H1 (cell line): ENCODE results near the gene TBRG4. TPM values are rescaled to one million over a fixed set of nuclear protein-coding genes. Genes with fewer than 3 reads are reported as not detected.

Experiments
- CTCF ChIA-PET: fragments of 300-600 bp; sonication (Branson Sonifier 250); formaldehyde crosslinking; loops from one replicate; lab custom pipeline; 2021; ENCODE audit not compliant: partially characterized antibody; lab: Charles Lee
- POLR2A ChIA-PET: fragments of 300-600 bp; sonication (Branson Sonifier 250); formaldehyde crosslinking; loops from one replicate; lab custom pipeline; 2021; ENCODE audit warnings: inconsistent platforms; ENCODE audit not compliant: partially characterized antibody; lab: Charles Lee
- DNase-seq, 2 experiments: peaks; one replicate each; pipeline versions ENCODE4 v3.0.0 to v3.0.0-alpha.2; 2010 to 2022; ENCODE audit warnings: low spot score in 2 of 2, low read depth in 1 of 2, mixed read lengths in 1 of 2
- FAIRE-seq: peaks from 2 replicates; lab custom pipeline; 2011; peaks lifted over from hg19 to GRCh38; lab: Jason Lieb, UNC
- H2AFZ ChIP-seq: 2 replicates; pipeline ENCODE4 v1.8.1; 2012; ENCODE audit warnings: low read length, inconsistent platforms
- H2AK5ac ChIP-seq: 2 replicates; pipeline ENCODE4 v1.6.1; 2013; ENCODE audit warnings: low read depth, low read length
- H2BK120ac ChIP-seq: replicated peaks from 2 replicates; pipeline ENCODE3; 2013; ENCODE audit warnings: low read depth, low read length, inconsistent platforms
- H2BK12ac ChIP-seq: 2 replicates; pipeline ENCODE4 v1.6.1; 2013; ENCODE audit warnings: low read depth, low read length
- H2BK15ac ChIP-seq: 2 replicates; pipeline ENCODE4 v1.6.1; 2013; ENCODE audit warnings: low read length
- H2BK20ac ChIP-seq: 2 replicates; pipeline ENCODE4 v1.6.1; 2013; ENCODE audit warnings: low read length
- H2BK5ac ChIP-seq: 2 replicates; pipeline ENCODE4 v1.6.1; 2013; ENCODE audit warnings: low read depth, low read length
- H3K14ac ChIP-seq: 2 replicates; pipeline ENCODE4 v1.6.1; 2013; ENCODE audit warnings: inconsistent platforms; ENCODE audit not compliant: insufficient read length
- H3K18ac ChIP-seq: 2 replicates; pipeline ENCODE4 v1.6.1; 2013; ENCODE audit warnings: low read length; ENCODE audit errors: extremely low read depth
- H3K23ac ChIP-seq: 2 replicates; pipeline ENCODE4 v1.6.1; 2013; ENCODE audit warnings: inconsistent platforms; ENCODE audit not compliant: insufficient read length
- H3K23me2 ChIP-seq: 2 replicates; pipeline ENCODE4 v1.6.1; 2013; ENCODE audit warnings: low read depth, low read length
- H3K27ac ChIP-seq: 2 replicates; pipeline ENCODE4 v1.6.1; 2011; ENCODE audit warnings: low read depth, low read length, inconsistent platforms
- H3K27me3 ChIP-seq, 4 experiments: replicated peaks in 1 of 4; 1 replicate in 1 of 4; 2 replicates in 3 of 4; pipeline versions ENCODE4 v1.6.1 to v1.8.1; 2011 to 2013; ENCODE audit warnings: low read length in 3 of 4, mild to moderate bottlenecking in 3 of 4, inconsistent platforms in 2 of 4, mixed read lengths in 2 of 4, moderate library complexity in 1 of 4; ENCODE audit not compliant: control insufficient read depth in 3 of 4, insufficient read depth in 3 of 4; ENCODE audit errors: extremely low read depth in 1 of 4
- H3K36me3 ChIP-seq, 4 experiments: 2 replicates each; pipeline versions ENCODE4 v1.6.1 to v1.8.1; 2011 to 2013; ENCODE audit warnings: mild to moderate bottlenecking in 4 of 4, low read length in 3 of 4, moderate library complexity in 2 of 4, control low read depth in 1 of 4, inconsistent platforms in 1 of 4; ENCODE audit not compliant: insufficient read depth in 4 of 4, control insufficient read depth in 2 of 4
- H3K4ac ChIP-seq: replicated peaks from 2 replicates; pipeline ENCODE3; 2013; ENCODE audit warnings: low read length, low read depth, mixed read lengths, inconsistent platforms; ENCODE audit not compliant: insufficient read length
- H3K4me1 ChIP-seq, 4 experiments: replicated peaks in 1 of 4; 1 replicate in 1 of 4; 2 replicates in 3 of 4; pipeline versions ENCODE4 v1.6.1 to v1.8.1; 2011 to 2013; ENCODE audit warnings: low read length in 3 of 4, inconsistent platforms in 2 of 4, mixed read lengths in 1 of 4; ENCODE audit not compliant: insufficient read depth in 4 of 4, control insufficient read depth in 3 of 4
- H3K4me2 ChIP-seq, 2 experiments: 2 replicates each; pipeline versions ENCODE4 v1.6.1 to v1.8.1; 2011 to 2013; ENCODE audit warnings: low read depth in 2 of 2, low read length in 2 of 2, control low read depth in 1 of 2, inconsistent platforms in 1 of 2, mild to moderate bottlenecking in 1 of 2; ENCODE audit not compliant: insufficient read depth in 1 of 2
- H3K4me3 ChIP-seq, 4 experiments: fragments of 200-600, 300-600 bp in 1 of 4; sonication (generic), shearing (Covaris generic), sonication (Bioruptor Twin) in 1 of 4; 2 replicates each; pipeline versions ENCODE4 v1.5.1 to v1.8.1; 2011 to 2016; ENCODE audit warnings: low read length in 4 of 4, low read depth in 3 of 4, control low read depth in 2 of 4, inconsistent platforms in 2 of 4, mild to moderate bottlenecking in 2 of 4, mixed read lengths in 1 of 4, moderate library complexity in 1 of 4; ENCODE audit not compliant: insufficient read depth in 2 of 4; ENCODE audit errors: extremely low read depth in 1 of 4
- H3K56ac ChIP-seq: replicated peaks from 2 replicates; pipeline ENCODE3; 2013; ENCODE audit warnings: low read depth, mild to moderate bottlenecking, mixed read lengths, low read length, inconsistent platforms; ENCODE audit not compliant: insufficient read length
- H3K79me1 ChIP-seq: 2 replicates; pipeline ENCODE4 v1.6.1; 2013; ENCODE audit warnings: low read depth, low read length, control low read depth
- H3K79me2 ChIP-seq, 2 experiments: 2 replicates each; pipeline versions ENCODE4 v1.6.1 to v1.8.1; 2012 to 2013; ENCODE audit warnings: low read length in 2 of 2, mild to moderate bottlenecking in 2 of 2, inconsistent platforms in 1 of 2; ENCODE audit not compliant: insufficient read depth in 2 of 2, control insufficient read depth in 1 of 2
- H3K9ac ChIP-seq, 4 experiments: replicated peaks in 1 of 4; 1 replicate in 1 of 4; 2 replicates in 3 of 4; pipeline versions ENCODE4 v1.6.1 to v1.8.1; 2011 to 2013; ENCODE audit warnings: low read depth in 3 of 4, low read length in 3 of 4, control low read depth in 2 of 4, mild to moderate bottlenecking in 2 of 4, moderate library complexity in 2 of 4, inconsistent platforms in 1 of 4; ENCODE audit errors: extremely low read depth in 1 of 4
- H3K9me3 ChIP-seq, 2 experiments: 2 replicates each; pipeline versions ENCODE4 v1.6.1 to v1.8.1; 2012 to 2013; ENCODE audit warnings: mild to moderate bottlenecking in 2 of 2, moderate library complexity in 2 of 2, control low read depth in 1 of 2, inconsistent platforms in 1 of 2, low read depth in 1 of 2, low read length in 1 of 2, mixed read lengths in 1 of 2; ENCODE audit not compliant: insufficient read depth in 2 of 2
- H4K20me1 ChIP-seq, 2 experiments: replicated peaks in 1 of 2; 2 replicates each; pipeline versions ENCODE3 to v1.8.1; 2011 to 2013; ENCODE audit warnings: inconsistent platforms in 2 of 2, low read length in 2 of 2, mild to moderate bottlenecking in 1 of 2; ENCODE audit not compliant: insufficient read depth in 2 of 2, control insufficient read depth in 1 of 2
- H4K5ac ChIP-seq: 2 replicates; pipeline ENCODE4 v1.6.1; 2013; ENCODE audit warnings: low read length, low read depth, mixed read lengths, inconsistent platforms; ENCODE audit not compliant: insufficient read length
- H4K8ac ChIP-seq: 2 replicates; pipeline ENCODE4 v1.8.0; 2013; ENCODE audit warnings: mild to moderate bottlenecking, moderate library complexity, low read length, inconsistent platforms; ENCODE audit not compliant: insufficient read depth; ENCODE audit errors: extremely low read depth
- H4K91ac ChIP-seq: replicated peaks from 2 replicates; pipeline ENCODE3; 2013; ENCODE audit warnings: low read length, mixed read lengths, inconsistent platforms; ENCODE audit not compliant: insufficient read length
- ATF3 ChIP-seq: IDR thresholded peaks from 2 replicates; pipeline ENCODE4 v1.6.1; 2011; ENCODE audit warnings: low read depth, mild to moderate bottlenecking, low read length; ENCODE audit not compliant: insufficient read depth
- POLR2A ChIP-seq, 2 experiments: IDR thresholded peaks; 1 replicate in 1 of 2; 2 replicates in 1 of 2; pipeline ENCODE4 v1.6.1; 2011; ENCODE audit warnings: low read depth in 2 of 2, low read length in 2 of 2, mild to moderate bottlenecking in 2 of 2; ENCODE audit errors: control extremely low read depth in 1 of 2
- SP4 ChIP-seq: IDR thresholded peaks from 2 replicates; pipeline ENCODE4 v1.6.1; 2012; ENCODE audit warnings: low read length, inconsistent platforms
- TBP ChIP-seq: IDR thresholded peaks from 2 replicates; pipeline ENCODE4 v1.6.1; 2011; ENCODE audit warnings: low read depth, low read length, improper control_type of control experiment
- USF2 ChIP-seq: IDR thresholded peaks from 2 replicates; pipeline ENCODE4 v1.6.1; 2011; ENCODE audit warnings: low read length, improper control_type of control experiment
- ZNF274 ChIP-seq: IDR thresholded peaks from 2 replicates; pipeline ENCODE4 v1.7.0; 2012; ENCODE audit warnings: low read length, borderline replicate concordance; ENCODE audit errors: extremely low read depth
- WGBS, 2 experiments: shearing (Covaris generic) in 1 of 2; methylation state at CpG; one replicate each; pipeline versions ENCODE4 v1.1.6 to v1.1.7; 2013 to 2015; ENCODE audit warnings: low lambda C conversion rate in 2 of 2, mixed read lengths in 2 of 2, inconsistent platforms in 1 of 2, low coverage in 1 of 2, missing lambda C conversion rate in 1 of 2; ENCODE audit not compliant: insufficient replicate concordance in 2 of 2, insufficient coverage in 1 of 2, insufficient read length in 1 of 2; ENCODE audit errors: extremely low coverage in 1 of 2, missing lambda C conversion rate in 1 of 2; 5-methylcytosine and 5-hydroxymethylcytosine counted together
- polyA plus RNA-seq, 7 experiments: library from polyadenylated mRNA; depleted of rRNA in 3 of 7; stranded (reverse) in 5 of 7; unstranded in 2 of 7; fragments of >200 nt in 5 of 7; fragments of 200-250 nt in 2 of 7; gene quantifications; 1 replicate in 5 of 7; 2 replicates in 1 of 7; 4 replicates in 1 of 7; pipeline versions ENCODE4 v1.2.1 to v1.2.3, GENCODE V29; 2011 to 2013; ENCODE audit warnings: missing spikeins in 2 of 7, mixed read lengths in 2 of 7
- total RNA-seq: library from RNA; stranded (reverse); fragmentation: NEBNext Ultra II Directional; extraction: Animal tissue kit (Norgen Biotek cat#: 25700); gene quantifications from 2 replicates; pipeline ENCODE4 v1.2.1, GENCODE V29; 2021

The TBRG4 gene
- total and polyA plus RNA-seq, 2 of the 8 experiments (the other 6 are each of a cell fraction or from before 2014, with no cell fraction given): 110 to 137 TPM

DNA sequence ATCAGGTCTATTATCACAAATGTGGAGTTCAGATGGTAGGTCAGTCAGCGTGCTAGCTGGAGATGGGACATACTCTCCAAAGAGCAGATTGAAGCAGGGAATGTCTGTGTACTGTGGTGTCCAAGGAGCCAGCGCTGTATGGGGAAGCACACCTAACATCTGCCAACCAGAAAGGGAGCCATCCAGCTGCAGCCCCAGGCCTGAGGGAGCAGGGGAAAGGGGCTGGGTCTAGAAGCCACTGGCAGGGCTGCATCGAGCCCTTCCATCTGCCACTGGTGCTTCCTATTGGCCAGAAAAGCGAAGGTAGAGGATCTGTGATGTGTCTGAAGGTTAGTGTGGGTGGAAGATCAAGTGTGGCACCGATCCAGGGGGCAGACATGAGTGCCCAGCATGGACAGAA, 38.1 kb upstream of the TBRG4 start:
- Histone ChIP-seq H2AK5ac (no peak overlapping the region), H2BK12ac (no peak overlapping the region), H3K27me3 (no peaks in the 10 kb centered on the region), H3K9ac (no peak overlapping the region), H4K20me1 (peaks cover 0 to 3% of the 10 kb centered on the region in 2 experiments), H3K4me1 (no peaks in the 10 kb centered on the region), H4K91ac (no peak overlapping the region), H3K4me3 (no peak overlapping the region), H3K4ac (no peak overlapping the region), H3K14ac (no peak overlapping the region), H3K9me3 (no peaks in the 10 kb centered on the region), H3K27ac (no peak overlapping the region), H4K5ac (no peak overlapping the region), H3K79me1 (no peaks in the 10 kb centered on the region), H2BK5ac (no peak overlapping the region), H3K79me2 (no peaks in the 10 kb centered on the region), H3K18ac (no peak overlapping the region), H3K56ac (no peak overlapping the region), H3K4me2 (no peak overlapping the region), H3K23me2 (no peaks in the 10 kb centered on the region), H3K23ac (no peak overlapping the region), H4K8ac (no peak overlapping the region), H2AFZ (no peak overlapping the region), H2BK15ac (no peak overlapping the region), H2BK20ac (no peak overlapping the region), H2BK120ac (no peak overlapping the region), H3K36me3 (no peaks in the 10 kb centered on the region)
- no peak for FAIRE-seq
- 85% methylated on average over 5 of the region's 5 CpGs; no CpG with 5 or more reads in 1 of the 2 experiments for WGBS, 2 experiments
- no peak for DNase-seq
- POLR2A ChIA-PET: no interaction called here
- CTCF ChIA-PET: interaction anchor here (0.9 to 2.4 kb wide), 2 partner anchors 14 to 111 kb away, joined by 3 to 16 read pairs; no protein-coding TSS in a partner anchor
- TF ChIP-seq POLR2A (IDR thresholded peaks at IDR 0.05; ENCODE audit: control extremely low read depth in 1 of 2, low read depth in 2 of 2, low read length in 2 of 2) (no peak), TBP (no peak), SP4 (no peak), ATF3 (no peak), USF2 (no peak), ZNF274 (no peak)
